ENCODE results near the gene CENPM.

DNA sequence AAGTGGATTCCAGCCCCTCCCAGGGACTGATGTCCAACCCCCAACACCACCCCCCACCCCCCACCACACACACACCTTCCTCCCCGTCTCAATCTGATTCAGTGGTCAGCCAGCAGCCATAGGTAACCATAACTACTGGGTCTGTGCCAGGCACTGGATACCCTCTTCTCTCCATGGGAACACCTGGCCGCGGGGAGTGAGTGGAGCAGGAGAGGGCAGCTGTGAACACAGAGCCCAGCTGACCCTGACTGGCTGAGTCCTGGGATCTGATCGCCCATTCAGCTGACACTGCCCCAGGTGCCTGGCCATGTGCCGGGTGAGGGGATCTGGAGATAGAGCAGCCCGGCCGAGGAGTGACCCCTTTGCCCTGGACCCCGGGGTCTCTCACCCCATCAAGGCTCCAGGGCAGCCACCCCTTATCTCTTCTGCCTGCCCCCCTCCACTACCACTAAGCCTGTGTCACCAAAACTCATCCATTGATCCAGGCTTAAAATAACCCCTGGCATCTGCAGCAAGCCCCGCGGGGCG lies 29.5 kb downstream of the CENPM start:
- no peak for TF ChIP-seq POLR2A (IDR thresholded peaks at IDR 0.05)
- TF ChIP-seq, protein P1, sequence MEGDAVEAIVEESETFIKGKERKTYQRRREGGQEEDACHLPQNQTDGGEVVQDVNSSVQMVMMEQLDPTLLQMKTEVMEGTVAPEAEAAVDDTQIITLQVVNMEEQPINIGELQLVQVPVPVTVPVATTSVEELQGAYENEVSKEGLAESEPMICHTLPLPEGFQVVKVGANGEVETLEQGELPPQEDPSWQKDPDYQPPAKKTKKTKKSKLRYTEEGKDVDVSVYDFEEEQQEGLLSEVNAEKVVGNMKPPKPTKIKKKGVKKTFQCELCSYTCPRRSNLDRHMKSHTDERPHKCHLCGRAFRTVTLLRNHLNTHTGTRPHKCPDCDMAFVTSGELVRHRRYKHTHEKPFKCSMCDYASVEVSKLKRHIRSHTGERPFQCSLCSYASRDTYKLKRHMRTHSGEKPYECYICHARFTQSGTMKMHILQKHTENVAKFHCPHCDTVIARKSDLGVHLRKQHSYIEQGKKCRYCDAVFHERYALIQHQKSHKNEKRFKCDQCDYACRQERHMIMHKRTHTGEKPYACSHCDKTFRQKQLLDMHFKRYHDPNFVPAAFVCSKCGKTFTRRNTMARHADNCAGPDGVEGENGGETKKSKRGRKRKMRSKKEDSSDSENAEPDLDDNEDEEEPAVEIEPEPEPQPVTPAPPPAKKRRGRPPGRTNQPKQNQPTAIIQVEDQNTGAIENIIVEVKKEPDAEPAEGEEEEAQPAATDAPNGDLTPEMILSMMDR (IDR thresholded peaks at IDR 0.05), result no peak
